Activated CD4-positive, alpha-beta T cell treated with anti-CD3 and anti-CD28 coated beads for 36 hours (primary cell): ENCODE measurements around the gene ARL15. TPM values are rescaled to one million over a fixed set of nuclear protein-coding genes. Genes with fewer than 3 reads are reported as not detected.
"Not testable (repeated sequence)": the region's sequence is repeated elsewhere in the genome, so short reads cannot be mapped to it uniquely, and the experiment has no call there.

Experiments
- ATAC-seq: fragments of 200-7000 bp; cut with Tn5 transposase; one replicate; pipeline ENCODE4 v1.10.0; 2021; ENCODE audit warnings: mild to moderate bottlenecking, moderate library complexity
- CTCF ChIA-PET: fragments of 350-600 bp; sonication (Branson Sonifier 250); formaldehyde crosslinking; loops from one replicate; lab custom pipeline; 2021; ENCODE audit warnings: antibody characterized with exemption; lab: Charles Lee
- POLR2A ChIA-PET: fragments of 350-600 bp; sonication (Branson Sonifier 250); formaldehyde crosslinking; loops from one replicate; lab custom pipeline; 2021; ENCODE audit warnings: antibody characterized with exemption, inconsistent platforms; lab: Charles Lee
- DNase-seq: peaks from one replicate; pipeline ENCODE4 v3.0.0-alpha.2; 2020
- H3K27ac Mint-ChIP-seq: one replicate; pipeline ENCODE4 v1.8.0; 2021; ENCODE audit warnings: mixed read lengths
- H3K27me3 Mint-ChIP-seq: one replicate; pipeline ENCODE4 v1.8.0; 2021; ENCODE audit warnings: mixed read lengths
- H3K36me3 Mint-ChIP-seq: one replicate; pipeline ENCODE4 v1.8.0; 2021; ENCODE audit warnings: low read depth, mixed read lengths
- H3K4me1 Mint-ChIP-seq: one replicate; pipeline ENCODE4 v1.8.0; 2021; ENCODE audit warnings: mixed read lengths
- H3K4me3 Mint-ChIP-seq: one replicate; pipeline ENCODE4 v1.8.0; 2021; ENCODE audit warnings: mild to moderate bottlenecking, moderate library complexity, mixed read lengths
- H3K9me3 Mint-ChIP-seq: one replicate; pipeline ENCODE4 v1.8.0; 2021; ENCODE audit warnings: low read depth, mixed read lengths
- intact Hi-C, 2 experiments: fragments of 100-400 bp; cut with DNase I in 1 of 2; cut with micrococcal nuclease in 1 of 2; formaldehyde crosslinking; loops; one replicate each; pipeline versions ENCODE4 v1.14.2 to v1.15.1; 2022 to 2024; cut with DNase I, micrococcal nuclease
- total RNA-seq, 2 experiments: library from RNA; stranded (reverse); gene quantifications; one replicate each; pipeline ENCODE4 v1.2.3, GENCODE V29; 2021

The ARL15 gene
- total RNA-seq, 2 experiments from 2014 or later = 5.4 to 6.7 TPM

GRCh38 chr5:54045077-54045792 lies 265.1 kb downstream of the ARL15 start:
- no peak overlapping the region for H3K4me3 Mint-ChIP-seq
- DNase-seq (no peak), ATAC-seq (no peak)
- H3K9me3 Mint-ChIP-seq = no peaks in the 10 kb centered on the region
- no peaks in the 10 kb centered on the region for H3K27me3 Mint-ChIP-seq
- CTCF ChIA-PET = no interaction called here
- no peak overlapping the region for H3K27ac Mint-ChIP-seq
- intact Hi-C loops = no loop called here
- H3K4me1 Mint-ChIP-seq = no peaks in the 10 kb centered on the region
- POLR2A ChIA-PET = no interaction called here
- H3K36me3 Mint-ChIP-seq = no peaks in the 10 kb centered on the region

DNA sequence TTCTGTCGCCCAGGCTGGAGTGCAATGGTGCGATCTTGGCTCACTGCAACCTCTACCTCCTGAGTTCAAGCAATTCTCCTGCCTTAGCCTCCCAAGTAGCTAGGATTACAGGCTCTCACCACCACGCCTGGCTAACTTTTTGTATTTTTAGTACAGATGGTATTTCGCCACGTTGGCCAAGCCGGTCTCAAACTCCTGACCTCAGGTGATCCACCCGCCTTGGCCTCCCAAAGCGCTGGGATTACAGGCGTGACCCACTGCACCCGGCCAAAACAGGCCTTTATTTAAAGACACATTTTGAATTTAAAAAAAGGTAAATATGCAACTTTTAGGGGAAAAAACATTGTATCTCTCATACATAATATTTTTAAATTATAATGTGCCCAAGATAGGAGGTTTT lies 266.1 kb downstream of the ARL15 start:
- H3K27ac Mint-ChIP-seq, H3K4me1 Mint-ChIP-seq, CTCF ChIA-PET, H3K4me3 Mint-ChIP-seq, H3K9me3 Mint-ChIP-seq, H3K27me3 Mint-ChIP-seq, ATAC-seq, DNase-seq, H3K36me3 Mint-ChIP-seq, intact Hi-C loops, POLR2A ChIA-PET: not testable (repeated sequence)

- Mint-ChIP-seq H3K4me3 (no peak overlapping the region), H3K4me1 (no peaks in the 10 kb centered on the region), H3K36me3 (no peaks in the 10 kb centered on the region), H3K27me3 (no peaks in the 10 kb centered on the region), H3K9me3 (no peaks in the 10 kb centered on the region), H3K27ac (no peak overlapping the region)
- POLR2A ChIA-PET = no interaction called here
- no peak for DNase-seq
- ATAC-seq = no peak
- CTCF ChIA-PET = no interaction called here
- intact Hi-C loops = no loop called here
Observed at GRCh38 chr5:54040804-54041203, 269.6 kb downstream of the ARL15 start.

- Mint-ChIP-seq H3K4me1 (no peaks in the 10 kb centered on the region), H3K27me3 (no peaks in the 10 kb centered on the region), H3K4me3 (no peak overlapping the region), H3K9me3 (no peaks in the 10 kb centered on the region), H3K36me3 (no peaks in the 10 kb centered on the region), H3K27ac (no peak overlapping the region)
- CTCF ChIA-PET = no interaction called here
- no peak for ATAC-seq
- POLR2A ChIA-PET = no interaction called here
- intact Hi-C loops = no loop called here
- no peak for DNase-seq
Observed at GRCh38 chr5:54040018-54040417, 270.4 kb downstream of the ARL15 start.

DNA sequence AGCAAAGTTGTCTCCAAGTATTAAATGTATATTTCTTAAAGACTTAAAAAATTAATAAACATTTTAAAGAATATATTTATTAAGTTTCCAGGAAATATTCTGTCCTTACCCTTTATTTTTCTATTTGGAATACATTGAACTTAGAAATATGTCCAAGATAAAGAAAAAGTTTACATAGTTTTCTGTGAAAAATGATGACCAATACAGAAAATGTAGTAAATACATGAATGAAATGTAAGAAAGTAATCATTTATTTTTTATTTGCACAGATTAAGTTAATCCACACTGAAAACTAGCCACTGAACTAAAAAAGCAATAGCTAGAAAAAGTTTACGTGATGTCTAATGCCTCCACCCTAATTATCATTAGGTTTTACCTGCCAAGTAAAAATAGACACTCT lies 273.2 kb downstream of the ARL15 start:
- Mint-ChIP-seq H3K36me3 (peaks cover 6% of the 10 kb centered on the region), H3K27me3 (no peaks in the 10 kb centered on the region), H3K9me3 (no peaks in the 10 kb centered on the region), H3K27ac (no peak overlapping the region), H3K4me1 (no peaks in the 10 kb centered on the region), H3K4me3 (no peak overlapping the region)
- DNase-seq (no peak), ATAC-seq (no peak)
- CTCF ChIA-PET = no interaction called here
- POLR2A ChIA-PET = no interaction called here
- intact Hi-C loops = no loop called here

- ChIA-PET POLR2A (no interaction called here), CTCF (no interaction called here)
- Mint-ChIP-seq H3K9me3 (no peaks in the 10 kb centered on the region), H3K4me3 (no peak overlapping the region), H3K27me3 (no peaks in the 10 kb centered on the region), H3K27ac (no peak overlapping the region), H3K36me3 (peaks cover 9% of the 10 kb centered on the region), H3K4me1 (no peaks in the 10 kb centered on the region)
- intact Hi-C loops = no loop called here
- ATAC-seq = no peak
- no peak for DNase-seq
Observed at GRCh38 chr5:54030981-54031380, 279.4 kb downstream of the ARL15 start.

GRCh38 chr5:54024466-54024865 lies 285.9 kb downstream of the ARL15 start:
- Mint-ChIP-seq H3K4me3 (no peak overlapping the region), H3K27ac (no peak overlapping the region), H3K27me3 (no peaks in the 10 kb centered on the region), H3K4me1 (peaks cover 26% of the 10 kb centered on the region), H3K9me3 (no peaks in the 10 kb centered on the region), H3K36me3 (no peaks in the 10 kb centered on the region)
- no peak for ATAC-seq
- intact Hi-C loops = no loop called here
- ChIA-PET CTCF (no interaction called here), POLR2A (no interaction called here)
- no peak for DNase-seq

- ChIA-PET CTCF (no interaction called here), POLR2A (no interaction called here)
- peak overlapping the region; percentile 86 for H3K27ac Mint-ChIP-seq
- H3K36me3 Mint-ChIP-seq = peaks cover 5% of the 10 kb centered on the region
- no peak for ATAC-seq
- no peak for DNase-seq
- H3K27me3 Mint-ChIP-seq = no peaks in the 10 kb centered on the region
- H3K4me1 Mint-ChIP-seq = peaks cover 26% of the 10 kb centered on the region
- intact Hi-C loops = no loop called here
- peak overlapping the region; percentile 36 for H3K4me3 Mint-ChIP-seq
- no peaks in the 10 kb centered on the region for H3K9me3 Mint-ChIP-seq
Observed at GRCh38 chr5:54022223-54022622, 288.1 kb downstream of the ARL15 start.

DNA sequence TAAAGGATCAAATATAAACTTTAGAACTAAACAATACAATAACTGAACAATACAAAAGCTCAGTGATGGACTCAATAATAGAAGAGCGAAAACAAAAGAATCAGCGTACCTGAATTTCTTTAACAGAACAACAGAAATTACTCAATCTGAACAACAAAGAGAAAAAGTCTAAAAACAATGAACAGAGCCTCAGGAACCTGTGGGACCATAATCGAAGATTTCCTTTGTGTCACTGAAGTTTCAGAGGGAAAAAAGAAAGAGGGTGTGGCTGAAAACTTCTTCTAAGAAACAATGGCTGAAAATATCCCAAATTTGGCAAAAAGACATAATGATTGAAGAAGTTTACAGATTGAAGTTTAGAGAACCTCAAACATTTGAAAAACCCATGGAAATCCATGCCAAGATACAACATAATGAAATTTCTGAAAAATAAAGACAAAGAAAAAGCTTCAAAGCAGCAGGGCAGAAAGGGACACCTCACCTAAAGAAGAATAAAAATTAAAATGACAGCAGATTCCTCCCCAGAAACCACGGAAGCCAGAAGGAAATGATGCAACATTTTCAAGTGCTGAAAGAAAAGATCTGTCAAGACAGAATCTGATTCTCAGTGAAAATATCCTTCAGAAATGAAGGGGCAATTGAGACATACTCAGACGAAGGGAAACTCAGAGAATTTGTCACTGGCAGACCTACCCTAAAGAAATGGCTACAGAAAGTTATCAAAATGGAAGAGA lies 288.8 kb downstream of the ARL15 start:
- Mint-ChIP-seq H3K9me3 (peaks cover 1% of the 10 kb centered on the region), H3K27me3 (no peaks in the 10 kb centered on the region), H3K4me3 (peak overlapping the region; percentile 36), H3K36me3 (peaks cover 11% of the 10 kb centered on the region), H3K4me1 (peaks cover 26% of the 10 kb centered on the region), H3K27ac (peak overlapping the region; percentile 86)
- ChIA-PET CTCF (no interaction called here), POLR2A (no interaction called here)
- intact Hi-C loops = no loop called here
- ATAC-seq (peak; percentile 42), DNase-seq (peak; percentile 13)

GRCh38 chr5:54018438-54018837 lies 291.9 kb downstream of the ARL15 start:
- CTCF ChIA-PET = interaction anchor here (0.7 kb wide), 1 partner anchor 1054 kb away, joined by 3 read pairs; no protein-coding TSS in a partner anchor
- Mint-ChIP-seq H3K27ac (no peak overlapping the region), H3K9me3 (peaks cover 16% of the 10 kb centered on the region), H3K36me3 (peaks cover 26% of the 10 kb centered on the region), H3K27me3 (no peaks in the 10 kb centered on the region), H3K4me3 (no peak overlapping the region), H3K4me1 (peaks cover 26% of the 10 kb centered on the region)
- intact Hi-C loops = no loop called here
- no peak for DNase-seq
- POLR2A ChIA-PET = no interaction called here
- ATAC-seq = no peak

- DNase-seq (no peak), ATAC-seq (no peak)
- Mint-ChIP-seq H3K27me3 (no peaks in the 10 kb centered on the region), H3K27ac (no peak overlapping the region), H3K9me3 (peaks cover 17% of the 10 kb centered on the region), H3K4me3 (no peak overlapping the region), H3K4me1 (peaks cover 20% of the 10 kb centered on the region), H3K36me3 (peaks cover 30% of the 10 kb centered on the region)
- intact Hi-C loops = no loop called here
- ChIA-PET CTCF (no interaction called here), POLR2A (no interaction called here)
Observed at GRCh38 chr5:54017580-54017979, 292.8 kb downstream of the ARL15 start.

GRCh38 chr5:54013556-54014194 lies 296.7 kb downstream of the ARL15 start:
- CTCF ChIA-PET = no interaction called here
- peaks cover 33% of the 10 kb centered on the region for H3K36me3 Mint-ChIP-seq
- peaks cover 5% of the 10 kb centered on the region for H3K4me1 Mint-ChIP-seq
- peaks cover 17% of the 10 kb centered on the region for H3K9me3 Mint-ChIP-seq
- peak; percentile 99 for ATAC-seq
- no peak overlapping the region for H3K4me3 Mint-ChIP-seq
- no peaks in the 10 kb centered on the region for H3K27me3 Mint-ChIP-seq
- DNase-seq = peak; percentile 74
- intact Hi-C loops = no loop called here
- no peak overlapping the region for H3K27ac Mint-ChIP-seq
- POLR2A ChIA-PET = no interaction called here
